HEK293 (cell line): ENCODE data around the gene ADORA2A.

ENCODE experiments used
- CTCF ChIA-PET: fragments of 350-600 bp; formaldehyde crosslinking; extraction: SDS; loops from one replicate; lab custom pipeline; 2021; ENCODE audit warnings: antibody characterized with exemption; lab: Yijun Ruan, JAX
- POLR2A ChIA-PET: fragments of 300-600 bp; formaldehyde crosslinking; extraction: SDS; loops from one replicate; lab custom pipeline; 2020; ENCODE audit warnings: antibody characterized with exemption, inconsistent platforms; lab: Yijun Ruan, JAX
- H3K27ac ChIP-seq: fragments of 200-500 bp; sonication (Bioruptor generic); 2 replicates; pipeline ENCODE4 v1.5.1; 2014; ENCODE audit warnings: low read depth, low read length, control low read depth, inconsistent platforms; ENCODE audit errors: extremely low read depth
- H3K36me3 ChIP-seq, 2 experiments: fragments of 200-500 bp in 1 of 2; sonication (Bioruptor generic) in 1 of 2; 1 replicate in 1 of 2; 2 replicates in 1 of 2; pipeline ENCODE4 v1.5.1; 2014 to 2017; ENCODE audit warnings: inconsistent platforms in 2 of 2, low read length in 2 of 2; ENCODE audit not compliant: control insufficient read depth in 2 of 2, insufficient read depth in 1 of 2
- H3K4me1 ChIP-seq: fragments of 200-500 bp; sonication (Bioruptor generic); 2 replicates; pipeline ENCODE4 v1.5.1; 2014; ENCODE audit warnings: mild to moderate bottlenecking, low read length, inconsistent platforms; ENCODE audit not compliant: control insufficient read depth, insufficient read depth
- H3K4me3 ChIP-seq: 2 replicates; pipeline ENCODE4 v1.5.1; 2011; ENCODE audit warnings: low read depth, mild to moderate bottlenecking, control low read depth, low read length, moderate library complexity
- H3K9me3 ChIP-seq: fragments of 200-500 bp; sonication (Bioruptor generic); 2 replicates; pipeline ENCODE4 v1.5.1; 2014; ENCODE audit warnings: low read depth, low read length, inconsistent platforms; ENCODE audit not compliant: control insufficient read depth, insufficient read depth
- BCL11A ChIP-seq: fragments of 450-650 bp; formaldehyde crosslinking; IDR thresholded peaks from 2 replicates; pipeline ENCODE4 v1.5.1; 2016; ENCODE audit warnings: low read depth, missing biosample characterization, missing genetic modification characterization
- BCL11B ChIP-seq: fragments of 450-650 bp; formaldehyde crosslinking; IDR thresholded peaks from 2 replicates; pipeline ENCODE4 v1.5.1; 2016; ENCODE audit warnings: low read depth, missing biosample characterization, missing genetic modification characterization
- FEZF1 ChIP-seq: fragments of 450-650 bp; formaldehyde crosslinking; IDR thresholded peaks from 2 replicates; pipeline ENCODE4 v1.5.1; 2016; ENCODE audit warnings: missing biosample characterization, missing genetic modification characterization
- KLF7 ChIP-seq: fragments of 450-650 bp; formaldehyde crosslinking; IDR thresholded peaks from 2 replicates; pipeline ENCODE4 v1.5.1; 2016; ENCODE audit warnings: missing biosample characterization, missing genetic modification characterization, borderline replicate concordance
- MEIS1 ChIP-seq: sonication (generic); formaldehyde crosslinking; IDR thresholded peaks from 2 replicates; pipeline ENCODE4 v1.8.1; 2022; ENCODE audit warnings: missing genetic modification reagents, mild to moderate bottlenecking, borderline replicate concordance
- SP7 ChIP-seq: fragments of 450-650 bp; formaldehyde crosslinking; IDR thresholded peaks from 2 replicates; pipeline ENCODE4 v1.5.1; 2016; ENCODE audit warnings: missing biosample characterization, missing genetic modification characterization
- WT1 ChIP-seq: fragments of 450-650 bp; formaldehyde crosslinking; IDR thresholded peaks from 2 replicates; pipeline ENCODE4 v1.5.1; 2016; ENCODE audit warnings: missing biosample characterization, missing genetic modification characterization
- ZBTB1 ChIP-seq: fragments of 450-650 bp; formaldehyde crosslinking; IDR thresholded peaks from 2 replicates; pipeline ENCODE4 v1.5.1; 2016; ENCODE audit warnings: missing biosample characterization, missing genetic modification characterization
- ZFP3 ChIP-seq: fragments of 450-650 bp; formaldehyde crosslinking; IDR thresholded peaks from 2 replicates; pipeline ENCODE4 v1.5.1; 2016; ENCODE audit warnings: low read depth, missing biosample characterization, missing genetic modification characterization
- ZNF132 ChIP-seq: fragments of 450-650 bp; formaldehyde crosslinking; IDR thresholded peaks from 2 replicates; pipeline ENCODE4 v1.5.1; 2017; ENCODE audit warnings: missing biosample characterization, missing genetic modification characterization, borderline replicate concordance
- ZNF223 ChIP-seq: fragments of 450-650 bp; formaldehyde crosslinking; IDR thresholded peaks from 2 replicates; pipeline ENCODE4 v1.5.1; 2016; ENCODE audit warnings: missing biosample characterization, missing genetic modification characterization
- ZNF266 ChIP-seq: fragments of 450-650 bp; formaldehyde crosslinking; IDR thresholded peaks from 2 replicates; pipeline ENCODE4 v1.5.1; 2016; ENCODE audit warnings: missing biosample characterization, missing genetic modification characterization, low read depth
- ZNF48 ChIP-seq: fragments of 450-650 bp; formaldehyde crosslinking; IDR thresholded peaks from 2 replicates; pipeline ENCODE4 v1.5.1; 2016; ENCODE audit warnings: missing biosample characterization, missing genetic modification characterization
- ZNF501 ChIP-seq: fragments of 450-650 bp; formaldehyde crosslinking; IDR thresholded peaks from 2 replicates; pipeline ENCODE4 v1.5.1; 2016; ENCODE audit warnings: missing biosample characterization, missing genetic modification characterization
- ZNF530 ChIP-seq: fragments of 450-650 bp; formaldehyde crosslinking; IDR thresholded peaks from 2 replicates; pipeline ENCODE4 v1.5.1; 2016; ENCODE audit warnings: low read depth, missing biosample characterization, missing genetic modification characterization
- ZNF549 ChIP-seq: fragments of 450-650 bp; IDR thresholded peaks from 2 replicates; pipeline ENCODE4 v1.5.1; 2018; ENCODE audit warnings: missing biosample characterization, missing genetic modification characterization, mild to moderate bottlenecking, inconsistent platforms, moderate library complexity
- ZNF596 ChIP-seq: fragments of 450-650 bp; IDR thresholded peaks from 2 replicates; pipeline ENCODE4 v1.5.0; 2018; ENCODE audit warnings: missing biosample characterization, mild to moderate bottlenecking, missing genetic modification characterization, moderate library complexity
- ZNF629 ChIP-seq: fragments of 450-650 bp; formaldehyde crosslinking; IDR thresholded peaks from 2 replicates; pipeline ENCODE4 v1.5.1; 2017; ENCODE audit warnings: missing biosample characterization, missing genetic modification characterization
- TF ChIP-seq, protein P1 (sequence below): fragments of 450-650 bp; formaldehyde crosslinking; IDR thresholded peaks from 2 replicates; pipeline ENCODE4 v1.5.1; 2016; ENCODE audit warnings: missing biosample characterization, missing genetic modification characterization, borderline replicate concordance
- TF ChIP-seq, protein P2 (sequence below): fragments of 450-650 bp; formaldehyde crosslinking; IDR thresholded peaks from 2 replicates; pipeline ENCODE4 v1.5.1; 2016; ENCODE audit warnings: missing biosample characterization, missing genetic modification characterization
- TF ChIP-seq, protein P3 (sequence below): fragments of 450-650 bp; formaldehyde crosslinking; IDR thresholded peaks from 2 replicates; pipeline ENCODE4 v1.5.1; 2017; ENCODE audit warnings: missing biosample characterization, missing genetic modification characterization
- TF ChIP-seq, protein P4 (sequence below): fragments of 450-650 bp; formaldehyde crosslinking; IDR thresholded peaks from 2 replicates; pipeline ENCODE4 v1.5.1; 2017; ENCODE audit warnings: missing biosample characterization, missing genetic modification characterization

ADORA2A gene

DNA sequence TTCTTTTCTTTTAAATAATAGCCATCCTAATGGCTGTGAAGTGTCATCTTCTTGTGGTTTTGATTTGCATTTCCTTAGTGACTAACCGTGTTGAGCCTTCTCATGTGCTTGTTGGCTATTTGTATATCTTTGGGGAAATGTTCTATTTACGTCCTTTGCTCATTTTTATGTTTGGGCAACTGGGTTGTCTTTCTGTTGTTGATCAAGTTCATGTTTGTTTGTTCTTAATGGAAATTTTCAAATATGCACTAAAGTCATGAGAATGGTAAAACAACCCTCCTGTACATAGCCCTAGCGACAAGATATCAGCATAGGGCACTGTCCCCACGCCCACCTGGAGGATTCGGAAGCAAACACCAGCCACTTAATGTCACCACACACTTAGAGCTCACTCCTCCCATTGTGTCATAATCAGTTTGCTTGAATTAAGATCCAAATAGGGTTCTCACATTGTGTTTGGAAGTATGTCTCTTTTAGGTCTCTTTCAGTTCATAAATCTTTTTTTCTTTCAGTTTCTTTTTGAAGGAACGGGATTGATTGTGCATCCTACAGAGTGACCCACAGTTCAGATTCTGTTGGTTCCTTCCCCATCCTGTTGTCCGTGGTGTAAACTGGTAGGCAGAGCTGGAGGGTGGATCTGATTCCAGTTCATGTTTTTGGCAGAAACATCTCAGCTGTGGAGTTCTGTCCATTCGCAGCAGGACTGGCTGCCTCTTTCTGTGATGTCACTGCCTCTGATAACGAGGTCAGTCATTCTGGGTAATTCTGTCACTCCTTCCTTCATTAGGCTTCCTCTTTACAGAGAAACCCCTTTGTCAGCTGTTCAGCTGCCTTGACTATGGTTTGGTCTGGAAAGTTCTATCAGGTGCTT, 26.4 kb upstream of the ADORA2A start:
- Histone ChIP-seq H3K36me3 (peaks cover 0 to 60% of the 10 kb centered on the region in 2 experiments; a peak in 2 of 3 replicates), H3K27ac (no peak overlapping the region), H3K9me3 (no peaks in the 10 kb centered on the region), H3K4me3 (no peak overlapping the region), H3K4me1 (peaks cover 12% of the 10 kb centered on the region)
- ChIA-PET POLR2A (no interaction called here), CTCF (interaction anchor here (0.5 to 1.6 kb wide), 5 partner anchors 13 to 158 kb away, joined by 3 to 4 read pairs (median 3); no protein-coding TSS in a partner anchor)
- TF ChIP-seq, protein P1, sequence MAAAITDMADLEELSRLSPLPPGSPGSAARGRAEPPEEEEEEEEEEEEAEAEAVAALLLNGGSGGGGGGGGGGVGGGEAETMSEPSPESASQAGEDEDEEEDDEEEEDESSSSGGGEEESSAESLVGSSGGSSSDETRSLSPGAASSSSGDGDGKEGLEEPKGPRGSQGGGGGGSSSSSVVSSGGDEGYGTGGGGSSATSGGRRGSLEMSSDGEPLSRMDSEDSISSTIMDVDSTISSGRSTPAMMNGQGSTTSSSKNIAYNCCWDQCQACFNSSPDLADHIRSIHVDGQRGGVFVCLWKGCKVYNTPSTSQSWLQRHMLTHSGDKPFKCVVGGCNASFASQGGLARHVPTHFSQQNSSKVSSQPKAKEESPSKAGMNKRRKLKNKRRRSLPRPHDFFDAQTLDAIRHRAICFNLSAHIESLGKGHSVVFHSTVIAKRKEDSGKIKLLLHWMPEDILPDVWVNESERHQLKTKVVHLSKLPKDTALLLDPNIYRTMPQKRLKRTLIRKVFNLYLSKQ: no peak
- TF ChIP-seq ZNF629 (tag by site-specific recombination): peak; percentile 69
- TF ChIP-seq, protein P2, sequence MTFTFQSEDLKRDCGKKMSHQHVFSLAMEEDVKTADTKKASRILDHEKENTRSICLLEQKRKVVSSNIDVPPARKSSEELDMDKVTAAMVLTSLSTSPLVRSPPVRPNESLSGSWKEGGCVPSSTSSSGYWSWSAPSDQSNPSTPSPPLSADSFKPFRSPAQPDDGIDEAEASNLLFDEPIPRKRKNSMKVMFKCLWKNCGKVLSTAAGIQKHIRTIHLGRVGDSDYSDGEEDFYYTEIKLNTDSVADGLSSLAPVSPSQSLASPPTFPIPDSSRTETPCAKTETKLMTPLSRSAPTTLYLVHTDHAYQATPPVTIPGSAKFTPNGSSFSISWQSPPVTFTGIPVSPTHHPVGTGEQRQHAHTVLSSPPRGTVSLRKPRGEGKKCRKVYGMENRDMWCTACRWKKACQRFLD (tag by site-specific recombination): no peak

DNA sequence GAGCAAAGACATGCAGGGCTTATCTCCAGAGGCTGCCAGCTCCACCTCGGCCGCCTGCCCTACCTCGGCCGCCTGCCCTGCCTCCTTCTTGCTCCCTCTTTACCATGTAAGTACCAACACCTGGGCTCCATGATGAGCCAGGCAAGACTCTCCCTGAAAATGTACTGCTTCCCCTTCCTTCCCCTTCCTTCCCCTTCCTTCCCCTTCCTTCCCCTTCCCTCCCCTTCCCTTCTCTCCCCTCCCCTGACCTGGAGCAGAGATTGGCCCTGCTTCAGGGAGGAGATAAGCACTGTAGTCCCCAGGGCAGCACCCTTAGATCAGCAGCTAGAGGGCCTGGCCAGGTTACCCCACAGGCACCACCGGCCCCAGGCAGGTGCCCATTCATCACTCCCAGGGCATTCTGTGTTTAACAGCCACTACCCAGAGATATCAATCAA, 25.4 kb upstream of the ADORA2A start:
- POLR2A ChIA-PET: no interaction called here
- Histone ChIP-seq H3K4me3 (no peak overlapping the region), H3K36me3 (peaks cover 0 to 62% of the 10 kb centered on the region in 2 experiments; a peak in 1 of 3 replicates), H3K9me3 (no peaks in the 10 kb centered on the region), H3K27ac (no peak overlapping the region), H3K4me1 (peaks cover 12% of the 10 kb centered on the region)
- CTCF ChIA-PET: interaction anchor here (0.6 to 1.6 kb wide), 8 partner anchors 8 to 159 kb away, joined by 3 to 4 read pairs (median 4); no protein-coding TSS in a partner anchor
- TF ChIP-seq, protein P3, sequence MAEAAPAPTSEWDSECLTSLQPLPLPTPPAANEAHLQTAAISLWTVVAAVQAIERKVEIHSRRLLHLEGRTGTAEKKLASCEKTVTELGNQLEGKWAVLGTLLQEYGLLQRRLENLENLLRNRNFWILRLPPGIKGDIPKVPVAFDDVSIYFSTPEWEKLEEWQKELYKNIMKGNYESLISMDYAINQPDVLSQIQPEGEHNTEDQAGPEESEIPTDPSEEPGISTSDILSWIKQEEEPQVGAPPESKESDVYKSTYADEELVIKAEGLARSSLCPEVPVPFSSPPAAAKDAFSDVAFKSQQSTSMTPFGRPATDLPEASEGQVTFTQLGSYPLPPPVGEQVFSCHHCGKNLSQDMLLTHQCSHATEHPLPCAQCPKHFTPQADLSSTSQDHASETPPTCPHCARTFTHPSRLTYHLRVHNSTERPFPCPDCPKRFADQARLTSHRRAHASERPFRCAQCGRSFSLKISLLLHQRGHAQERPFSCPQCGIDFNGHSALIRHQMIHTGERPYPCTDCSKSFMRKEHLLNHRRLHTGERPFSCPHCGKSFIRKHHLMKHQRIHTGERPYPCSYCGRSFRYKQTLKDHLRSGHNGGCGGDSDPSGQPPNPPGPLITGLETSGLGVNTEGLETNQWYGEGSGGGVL: peak; percentile 92
- no peak for TF ChIP-seq ZBTB1 (tag by site-specific recombination)

DNA sequence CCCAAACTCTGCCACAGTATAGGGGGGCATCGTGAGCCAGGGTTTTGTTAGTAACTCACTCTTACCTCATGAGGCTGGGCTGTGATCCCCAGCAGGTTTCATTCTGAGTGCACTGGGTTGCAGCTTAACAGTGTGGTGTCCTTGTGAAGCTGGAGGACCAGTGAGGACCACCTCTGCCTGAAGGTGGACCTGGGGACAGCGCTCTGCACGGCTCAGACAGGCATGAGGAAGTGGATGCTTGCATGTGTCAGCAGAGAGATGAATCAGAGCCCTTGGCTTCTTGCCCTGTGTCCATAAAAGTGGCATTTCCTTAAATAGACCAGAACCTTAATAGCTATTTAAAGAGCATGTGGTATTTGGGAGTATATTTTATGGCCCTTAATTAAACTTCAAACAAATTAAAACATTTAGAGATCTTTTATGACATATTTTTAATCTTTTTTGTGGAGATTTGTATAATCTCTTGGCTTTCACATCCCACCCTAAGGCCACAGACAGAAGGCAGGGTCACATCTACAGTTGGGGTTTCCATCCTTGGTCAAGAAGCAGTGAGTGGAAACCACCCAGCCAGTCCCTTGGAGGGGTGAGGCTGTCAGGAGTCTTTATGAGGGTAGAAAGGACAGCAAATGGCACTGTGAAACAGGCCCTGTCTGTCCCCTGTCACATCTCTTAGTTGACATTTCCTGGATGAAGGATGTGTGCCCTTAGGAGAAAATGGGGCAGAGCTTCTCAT, 24.8 kb upstream of the ADORA2A start:
- ChIA-PET POLR2A (no interaction called here), CTCF (interaction anchor here (0.6 to 1.5 kb wide), 11 partner anchors 9 to 138 kb away, joined by 3 to 5 read pairs (median 3); no protein-coding TSS in a partner anchor)
- peak overlapping the region; percentile 55; the same call in 1 of the 2 replicates for H3K27ac ChIP-seq
- no peak overlapping the region for H3K4me3 ChIP-seq
- peaks cover 0 to 64% of the 10 kb centered on the region in 2 experiments; a peak in 1 of 3 replicates for H3K36me3 ChIP-seq
- H3K9me3 ChIP-seq: no peaks in the 10 kb centered on the region
- H3K4me1 ChIP-seq: peaks cover 12% of the 10 kb centered on the region
- TF ChIP-seq MEIS1 (CRISPR knock-in tag): no peak
- no peak for TF ChIP-seq ZNF266 (tag by site-specific recombination)
- TF ChIP-seq ZNF501 (tag by site-specific recombination): no peak
- TF ChIP-seq ZNF132: no peak
- no peak for TF ChIP-seq KLF7 (tag by site-specific recombination)
- TF ChIP-seq ZFP3 (tag by site-specific recombination): no peak
- peak; percentile 85 for TF ChIP-seq BCL11A (tag by site-specific recombination)
- TF ChIP-seq ZNF223 (tag by site-specific recombination): no peak
- TF ChIP-seq, protein P4, sequence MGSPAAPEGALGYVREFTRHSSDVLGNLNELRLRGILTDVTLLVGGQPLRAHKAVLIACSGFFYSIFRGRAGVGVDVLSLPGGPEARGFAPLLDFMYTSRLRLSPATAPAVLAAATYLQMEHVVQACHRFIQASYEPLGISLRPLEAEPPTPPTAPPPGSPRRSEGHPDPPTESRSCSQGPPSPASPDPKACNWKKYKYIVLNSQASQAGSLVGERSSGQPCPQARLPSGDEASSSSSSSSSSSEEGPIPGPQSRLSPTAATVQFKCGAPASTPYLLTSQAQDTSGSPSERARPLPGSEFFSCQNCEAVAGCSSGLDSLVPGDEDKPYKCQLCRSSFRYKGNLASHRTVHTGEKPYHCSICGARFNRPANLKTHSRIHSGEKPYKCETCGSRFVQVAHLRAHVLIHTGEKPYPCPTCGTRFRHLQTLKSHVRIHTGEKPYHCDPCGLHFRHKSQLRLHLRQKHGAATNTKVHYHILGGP: no peak
- no peak for TF ChIP-seq ZNF596
- no peak for TF ChIP-seq ZNF48 (tag by site-specific recombination)
- TF ChIP-seq BCL11B: no peak
- no peak for TF ChIP-seq ZNF530 (tag by site-specific recombination)
- peak; percentile 99 for TF ChIP-seq WT1
- TF ChIP-seq SP7 (tag by site-specific recombination): peak; percentile 98
- TF ChIP-seq FEZF1 (tag by site-specific recombination): peak; percentile 93
- no peak for TF ChIP-seq ZNF549 (tag by site-specific recombination)
